SK-N-MC (cell line): ENCODE data around the gene ST6GALNAC3.

Experiments
- EZH2 ChIP-seq: fragments of 200-600 bp; sonication (generic); IDR thresholded peaks from one replicate; pipeline ENCODE4 v1.6.1; 2017; ENCODE audit warnings: antibody characterized with exemption
- FOXP2 ChIP-seq: optimal IDR thresholded peaks from 2 replicates; pipeline ENCODE3; 2011; ENCODE audit warnings: mild to moderate bottlenecking, moderate library complexity; ENCODE audit not compliant: insufficient read depth; ENCODE audit errors: extremely low read length, control extremely low read depth
- POLR2AphosphoS5 ChIP-seq: IDR thresholded peaks from 2 replicates; pipeline ENCODE4 v1.6.1; 2012; ENCODE audit warnings: mild to moderate bottlenecking, low read depth, low read length, borderline replicate concordance

- TF ChIP-seq EZH2: no peak
- no peak for TF ChIP-seq POLR2AphosphoS5
- no peak for TF ChIP-seq FOXP2
Measured at GRCh38 chr1:76640723-76641122, 566.2 kb downstream of the ST6GALNAC3 start.
